Skeletal muscle cell (primary cell): ENCODE results near the gene PIP4K2C.
A peak's percentile ranks its signal among the peaks of the same experiment; 100 is the strongest.

Source experiments
- DNase-seq: peaks from one replicate; pipeline ENCODE4 v3.0.0-alpha.2; 2010; ENCODE audit warnings: low read depth
- H3K4me3 ChIP-seq: 2 replicates; pipeline ENCODE4 v1.5.1; 2011; ENCODE audit warnings: low read depth, mild to moderate bottlenecking, control low read depth, low read length, moderate library complexity

PIP4K2C gene

DNA sequence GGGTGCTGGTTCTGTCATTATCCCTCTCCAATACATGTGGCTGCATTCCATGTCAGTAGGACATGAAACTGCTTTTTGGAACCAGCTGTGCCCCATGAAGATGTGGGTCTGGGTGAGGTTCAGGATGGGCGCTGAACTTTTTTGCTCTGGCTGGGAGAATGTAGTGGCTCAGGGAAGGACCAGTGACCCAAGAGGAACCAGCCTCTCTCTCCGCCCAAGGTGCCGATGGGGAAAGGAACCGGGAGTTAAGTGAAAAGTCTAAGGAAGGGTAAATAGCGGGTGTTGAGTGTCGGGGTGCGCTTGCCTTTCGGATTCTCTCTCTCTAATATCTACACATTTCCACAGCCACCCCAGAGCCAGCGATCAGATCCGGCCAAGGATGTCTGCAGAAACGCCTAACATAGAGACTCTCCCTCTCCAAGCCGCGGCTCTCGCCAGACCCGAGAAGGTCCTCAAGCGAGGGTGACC is 28.0 kb downstream of the PIP4K2C start:
- H3K4me3 ChIP-seq: no peak overlapping the region

DNA sequence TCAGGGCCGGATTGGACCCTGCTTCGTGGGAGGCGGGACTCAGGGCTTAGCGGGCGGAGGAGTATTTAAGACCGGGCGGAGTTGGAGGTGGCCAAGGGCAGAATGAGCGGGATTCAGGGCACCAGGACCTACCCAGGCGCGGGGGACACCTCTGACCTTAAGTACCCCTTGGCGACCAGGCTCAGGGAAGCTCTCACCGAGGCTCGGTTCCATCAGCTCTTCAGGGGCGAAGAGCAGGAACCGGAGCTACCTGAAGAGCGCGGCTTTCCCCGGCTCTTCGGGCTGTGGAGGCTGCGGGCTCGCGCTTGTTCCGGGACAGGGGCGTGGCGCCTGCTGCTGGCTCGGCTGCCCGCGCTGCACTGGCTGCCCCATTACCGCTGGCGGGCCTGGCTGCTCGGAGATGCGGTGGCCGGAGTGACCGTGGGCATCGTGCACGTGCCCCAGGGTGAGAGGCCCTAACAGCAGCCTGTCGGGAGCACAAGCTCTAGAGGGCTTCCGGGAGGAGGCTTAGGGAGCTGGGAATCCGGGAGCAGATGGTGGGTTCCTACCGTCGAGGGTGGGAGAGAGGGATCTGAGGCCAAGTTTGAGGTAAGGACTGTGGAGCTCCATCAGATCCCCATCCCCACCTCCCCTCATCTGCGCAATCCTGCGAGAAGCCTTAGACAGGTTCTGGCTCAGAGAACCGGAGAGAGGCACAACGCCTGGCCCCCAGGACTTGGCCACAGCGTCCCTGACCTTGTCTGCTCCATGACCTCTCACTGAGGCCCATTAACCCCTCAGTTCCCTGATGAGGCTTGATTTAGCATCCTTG is 28.6 kb downstream of the PIP4K2C start:
- DNase-seq: no peak

More for the DNA sequence above, 28.0 kb downstream of the PIP4K2C start:
- no peak for DNase-seq

DNA sequence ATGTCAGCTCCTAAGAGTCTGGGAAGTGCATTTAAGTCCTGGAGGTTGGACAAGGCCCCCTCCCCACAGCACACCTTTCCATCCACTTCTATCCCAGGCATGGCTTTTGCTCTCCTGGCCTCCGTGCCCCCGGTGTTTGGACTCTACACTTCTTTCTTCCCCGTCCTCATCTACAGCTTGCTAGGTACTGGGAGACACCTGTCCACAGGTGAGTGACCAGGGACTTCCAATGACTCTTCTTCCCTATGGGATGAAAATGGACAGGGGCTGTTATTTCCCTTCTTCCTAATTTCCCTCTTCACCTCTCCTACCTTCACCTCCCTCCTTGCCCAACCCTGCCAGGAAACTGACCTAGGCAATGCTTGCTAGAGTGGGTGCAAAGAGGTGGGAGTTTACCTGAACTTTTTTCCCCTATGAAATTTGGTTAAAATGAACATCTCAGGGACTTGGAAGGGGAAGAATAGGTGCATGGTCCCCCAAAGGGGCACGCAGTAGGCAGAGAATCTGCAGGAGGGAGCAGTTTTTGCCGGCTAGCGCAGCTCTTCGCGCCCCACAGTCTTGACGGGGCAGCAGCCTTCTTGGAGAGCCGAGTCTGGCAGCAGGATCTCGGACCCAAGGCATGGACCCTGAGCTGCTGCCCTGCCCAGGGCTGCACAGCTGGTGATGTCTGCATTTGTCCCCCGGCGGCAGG is 29.4 kb downstream of the PIP4K2C start:
- H3K4me3 ChIP-seq: no peak overlapping the region

More for the DNA sequence above, 28.6 kb downstream of the PIP4K2C start:
- H3K4me3 ChIP-seq: no peak overlapping the region

DNA sequence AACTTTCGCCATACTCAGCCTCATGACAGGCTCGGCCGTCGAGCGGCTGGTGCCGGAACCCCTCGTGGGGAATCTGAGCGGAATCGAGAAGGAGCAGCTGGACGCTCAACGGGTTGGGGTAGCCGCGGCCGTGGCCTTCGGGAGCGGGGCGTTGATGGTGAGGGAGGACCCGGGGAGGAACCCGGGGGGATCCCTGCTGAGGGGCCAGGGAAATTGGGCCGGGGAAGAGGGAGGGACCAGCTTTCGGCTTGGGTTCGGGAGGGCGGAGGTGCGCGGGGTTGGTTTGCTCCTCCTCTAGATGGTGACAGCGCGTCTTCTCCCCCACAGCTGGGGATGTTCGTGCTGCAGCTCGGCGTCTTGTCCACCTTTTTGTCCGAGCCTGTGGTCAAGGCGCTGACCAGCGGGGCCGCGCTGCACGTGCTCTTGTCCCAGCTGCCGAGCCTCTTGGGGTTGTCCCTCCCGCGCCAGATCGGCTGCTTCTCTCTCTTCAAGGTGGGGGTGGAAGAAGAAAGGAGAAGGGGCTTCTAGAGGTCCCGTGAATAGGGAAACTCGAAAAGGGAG is 30.0 kb downstream of the PIP4K2C start:
- DNase-seq: no peak
- H3K4me3 ChIP-seq: peak overlapping the region; percentile 44

More for the DNA sequence above, 29.4 kb downstream of the PIP4K2C start:
- DNase-seq: no peak

DNA sequence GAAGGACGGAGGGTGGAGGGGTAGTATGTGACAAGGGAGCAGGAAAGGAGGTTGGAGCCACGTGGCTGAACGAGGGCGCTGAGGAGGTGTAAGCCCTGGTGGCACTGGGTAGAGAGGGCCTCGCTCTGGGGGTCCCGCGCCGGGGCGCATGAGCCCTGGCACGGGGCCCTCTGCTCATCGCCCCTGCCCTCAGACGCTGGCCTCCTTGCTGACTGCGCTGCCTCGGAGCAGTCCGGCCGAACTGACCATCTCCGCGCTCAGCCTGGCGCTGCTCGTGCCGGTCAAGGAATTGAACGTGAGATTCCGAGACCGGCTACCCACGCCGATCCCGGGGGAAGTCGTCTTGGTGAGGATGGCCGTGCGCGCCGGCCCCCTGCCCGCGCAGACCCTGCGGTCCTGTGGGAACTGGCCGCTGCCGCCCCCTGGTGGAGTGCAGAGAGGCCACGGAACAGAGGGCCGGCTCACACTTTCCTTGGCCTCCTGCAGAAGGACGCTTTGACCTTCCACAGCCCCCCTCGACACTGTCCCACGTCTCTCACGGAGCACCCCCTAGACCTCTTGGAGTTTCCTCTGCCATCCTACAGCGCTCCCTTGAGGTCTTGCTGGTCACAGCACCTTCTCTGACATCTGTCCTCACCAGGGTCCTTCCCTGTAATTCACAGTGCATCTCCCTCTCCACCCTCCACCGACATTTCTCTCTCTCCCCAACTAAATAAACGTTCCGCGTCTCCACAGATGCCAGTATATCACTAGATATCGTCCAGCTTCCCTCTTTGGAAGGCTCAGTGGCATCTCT is 30.7 kb downstream of the PIP4K2C start:
- no peak for DNase-seq
- peak overlapping the region; percentile 44 for H3K4me3 ChIP-seq

DNA sequence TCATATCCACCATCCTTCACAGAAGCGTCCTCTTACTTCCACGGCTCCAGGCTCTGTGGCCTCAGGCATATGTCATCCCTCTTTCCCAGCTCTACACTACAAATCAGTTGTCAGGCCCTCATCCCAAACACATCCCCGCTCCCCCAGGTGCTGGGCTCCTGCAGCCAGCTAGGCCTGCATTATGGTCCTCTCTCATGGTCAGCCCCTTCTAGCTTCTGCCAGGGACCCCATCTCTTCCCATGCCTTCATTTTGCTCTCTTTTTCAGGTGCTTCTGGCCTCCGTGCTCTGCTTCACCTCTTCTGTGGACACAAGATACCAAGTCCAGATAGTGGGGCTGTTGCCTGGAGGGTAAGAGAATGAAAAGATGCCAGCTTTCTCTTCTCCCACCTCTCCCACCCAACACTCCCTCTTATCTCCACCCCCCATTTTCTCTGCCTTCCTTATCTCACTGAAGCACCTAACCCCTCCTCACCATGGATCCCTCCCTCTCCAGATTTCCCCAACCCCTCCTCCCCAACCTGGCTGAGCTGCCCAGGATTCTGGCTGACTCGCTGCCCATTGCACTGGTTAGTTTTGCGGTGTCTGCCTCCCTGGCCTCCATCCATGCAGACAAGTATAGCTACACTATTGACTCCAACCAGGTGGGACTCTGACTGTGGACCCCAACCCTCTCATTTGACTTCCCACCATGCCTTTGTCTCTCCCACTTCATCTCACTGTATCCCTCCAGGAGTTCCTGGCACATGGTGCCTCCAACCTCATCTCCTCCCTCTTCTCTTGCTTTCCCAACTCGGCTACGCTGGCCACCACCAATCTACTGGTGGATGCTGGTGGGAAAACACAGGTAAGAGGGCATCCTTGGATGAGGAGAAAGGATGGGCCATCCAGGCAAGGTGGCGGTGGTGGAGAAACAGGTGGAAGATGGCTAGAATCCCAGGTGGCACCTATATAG is 31.6 kb downstream of the PIP4K2C start:
- DNase-seq: no peak
- no peak overlapping the region for H3K4me3 ChIP-seq

DNA sequence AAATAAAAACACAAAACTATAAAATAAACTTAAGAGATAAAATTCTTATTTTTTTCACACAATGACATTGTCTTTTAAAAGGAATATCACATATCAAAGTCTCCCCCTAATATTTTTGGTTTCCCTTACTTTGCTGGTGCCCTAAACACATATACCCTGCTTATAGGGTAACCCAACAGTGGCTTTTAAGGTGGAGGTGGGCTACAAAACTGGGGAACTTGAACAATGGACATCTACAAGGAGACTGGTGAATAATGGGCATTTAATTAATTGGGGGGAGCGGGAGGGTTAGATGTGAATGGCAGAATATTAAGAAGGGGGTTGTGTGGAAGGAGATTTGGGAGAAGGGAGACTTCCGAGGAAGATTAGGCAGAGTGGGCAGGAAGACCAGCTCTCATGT is 32.4 kb downstream of the PIP4K2C start:
- DNase-seq: no peak
- no peak overlapping the region for H3K4me3 ChIP-seq

DNA sequence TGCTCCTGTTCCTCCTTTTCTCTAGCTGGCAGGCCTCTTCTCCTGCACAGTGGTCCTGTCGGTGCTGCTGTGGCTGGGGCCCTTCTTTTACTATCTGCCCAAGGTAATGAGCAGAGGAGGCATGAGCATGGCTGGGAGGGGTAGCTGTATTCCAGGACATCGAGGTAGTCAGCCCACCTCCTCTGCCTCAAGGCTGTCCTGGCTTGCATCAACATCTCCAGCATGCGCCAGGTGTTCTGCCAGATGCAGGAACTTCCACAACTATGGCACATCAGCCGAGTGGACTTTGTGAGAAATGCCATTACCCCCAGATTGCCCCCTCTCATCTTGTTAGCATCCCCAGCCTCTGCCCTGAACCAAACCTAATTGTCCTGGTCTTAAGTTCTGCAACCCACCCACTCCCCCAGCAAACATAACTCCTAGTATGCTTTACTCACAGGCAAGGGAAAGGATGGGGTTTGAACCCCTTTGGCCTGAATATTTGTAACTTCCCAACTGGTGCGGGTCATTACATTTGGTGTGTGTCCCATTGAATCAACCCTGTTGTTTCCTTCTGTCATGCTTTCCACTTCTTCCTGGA is 32.9 kb downstream of the PIP4K2C start:
- no peak overlapping the region for H3K4me3 ChIP-seq
- DNase-seq: no peak

DNA sequence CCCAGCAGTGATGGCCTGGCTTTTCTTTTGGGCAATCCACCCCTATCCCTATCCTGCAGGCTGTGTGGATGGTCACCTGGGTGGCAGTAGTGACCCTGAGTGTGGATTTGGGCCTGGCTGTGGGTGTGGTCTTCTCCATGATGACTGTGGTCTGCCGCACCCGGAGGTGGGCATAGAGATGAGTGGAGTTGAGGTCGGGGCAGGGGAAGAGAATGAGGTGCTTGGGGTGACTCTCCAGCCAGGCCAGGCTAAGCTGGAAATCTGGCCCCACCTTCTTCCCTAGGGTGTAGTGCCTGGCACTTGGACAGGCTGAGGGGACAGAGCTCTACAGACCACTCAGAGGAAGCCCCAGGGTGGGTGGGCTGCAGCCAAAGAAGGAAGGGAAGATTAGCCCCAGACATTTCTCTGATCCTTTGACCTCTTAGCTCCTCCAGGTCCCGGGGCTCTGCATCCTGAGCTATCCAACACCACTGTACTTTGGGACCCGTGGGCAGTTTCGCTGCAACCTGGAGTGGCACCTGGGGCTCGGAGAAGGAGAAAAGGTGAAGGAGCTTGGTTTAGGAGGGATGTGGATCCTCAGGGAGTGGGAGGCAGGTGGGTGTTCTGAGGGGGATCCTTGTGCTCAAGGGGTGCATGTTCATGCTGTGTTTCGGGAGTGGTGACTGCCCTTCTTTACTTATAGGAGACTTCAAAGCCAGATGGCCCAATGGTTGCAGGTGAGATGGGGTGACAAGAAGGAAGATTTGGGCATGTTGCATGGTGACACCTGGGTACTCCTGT is 33.6 kb downstream of the PIP4K2C start:
- no peak overlapping the region for H3K4me3 ChIP-seq
- DNase-seq: no peak

DNA sequence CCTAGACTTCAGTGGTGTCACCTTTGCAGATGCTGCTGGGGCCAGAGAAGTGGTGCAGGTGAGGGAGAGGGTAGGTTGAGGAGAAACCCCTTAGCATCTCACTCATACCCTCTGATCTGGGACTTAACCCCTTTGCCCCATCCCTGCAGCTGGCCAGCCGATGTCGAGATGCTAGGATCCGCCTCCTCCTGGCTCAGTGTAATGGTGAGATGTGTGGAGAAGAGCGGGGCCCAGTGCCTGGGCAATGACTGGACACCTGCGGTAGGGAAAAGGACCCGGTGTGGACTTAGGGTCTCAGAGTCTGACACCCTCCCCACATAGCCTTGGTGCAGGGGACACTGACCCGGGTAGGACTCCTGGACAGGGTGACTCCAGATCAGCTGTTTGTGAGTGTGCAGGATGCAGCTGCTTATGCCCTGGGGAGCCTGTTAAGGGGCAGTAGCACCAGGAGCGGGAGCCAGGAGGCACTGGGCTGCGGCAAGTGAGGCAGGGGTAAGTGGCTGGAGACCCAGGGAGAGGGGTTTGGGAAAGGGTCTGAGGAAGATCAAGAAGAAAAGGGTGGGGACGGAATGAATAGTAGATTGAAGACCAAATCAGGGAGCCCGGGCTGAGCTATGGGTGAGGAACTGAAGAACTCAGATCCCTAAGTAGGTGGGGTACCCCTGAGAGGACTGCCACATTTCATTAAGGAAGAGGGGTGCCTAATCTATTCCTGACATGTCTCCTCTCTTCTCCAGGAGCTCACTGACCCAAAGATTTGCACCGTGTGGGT is 34.5 kb downstream of the PIP4K2C start:
- no peak for DNase-seq
- H3K4me3 ChIP-seq: no peak overlapping the region

DNA sequence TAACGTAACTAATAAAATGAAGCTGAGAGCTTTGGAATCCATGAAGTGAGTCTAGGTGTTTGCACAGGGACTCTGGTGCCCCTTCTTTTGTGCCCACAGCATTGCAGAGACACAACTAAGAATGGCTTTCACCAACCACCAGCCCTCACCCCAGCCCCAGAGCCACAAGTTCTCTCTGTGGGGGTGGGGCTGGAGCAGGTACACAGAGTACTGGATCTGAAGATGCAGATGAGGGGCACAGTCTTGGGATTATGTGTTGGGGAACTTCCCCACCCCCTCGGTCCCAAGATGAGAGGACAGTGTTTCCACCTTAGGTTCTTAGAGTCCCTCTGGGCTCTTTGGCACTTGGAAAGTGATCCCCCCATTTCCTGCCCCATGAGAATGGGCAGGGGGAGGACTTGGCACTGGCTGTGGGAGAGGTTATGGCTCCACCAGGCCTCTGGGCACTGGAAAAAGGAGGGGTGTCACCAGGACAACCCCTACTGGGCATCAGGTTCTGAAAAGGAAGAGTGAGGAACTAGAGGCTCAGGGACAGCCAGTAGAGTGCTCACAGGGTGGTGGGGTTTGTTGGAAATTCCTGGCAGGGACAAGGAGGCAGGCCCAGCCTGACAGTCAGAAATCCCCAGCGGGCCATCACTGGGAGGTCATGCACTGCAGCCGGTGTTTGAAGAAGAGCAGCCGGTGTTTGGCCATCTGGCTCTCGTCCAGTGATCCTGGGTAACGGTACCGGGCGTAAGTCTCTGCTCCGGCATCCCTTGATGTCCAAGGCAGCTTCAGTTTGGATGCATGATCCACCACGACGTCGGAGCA is 35.3 kb downstream of the PIP4K2C start:
- DNase-seq: no peak
- no peak overlapping the region for H3K4me3 ChIP-seq

DNA sequence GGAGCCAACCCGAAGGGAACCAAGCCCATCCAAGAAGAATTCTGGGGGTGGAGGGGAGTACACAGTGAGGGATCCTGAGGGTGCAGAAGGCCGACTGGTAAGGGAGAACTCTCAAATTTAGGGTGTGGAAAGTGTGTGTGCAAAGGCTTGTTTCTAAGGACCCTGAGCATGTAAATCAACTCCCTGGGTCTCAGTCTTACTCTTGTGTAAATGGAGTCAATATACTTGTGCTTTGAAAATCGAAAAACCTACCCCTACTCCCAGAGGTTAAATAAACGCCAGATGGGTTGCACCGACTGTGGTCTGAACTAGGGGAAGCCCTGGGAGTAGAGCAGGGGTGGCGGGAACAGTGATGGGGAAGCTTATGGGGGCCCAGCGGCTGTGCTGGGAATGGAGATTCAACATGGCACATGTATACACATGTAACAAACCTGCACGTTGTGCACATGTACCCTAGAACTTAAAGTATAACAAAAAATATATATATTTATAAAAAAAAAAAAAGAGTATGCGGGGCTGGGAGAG is 36.0 kb downstream of the PIP4K2C start:
- H3K4me3 ChIP-seq: no peak overlapping the region
- no peak for DNase-seq

DNA sequence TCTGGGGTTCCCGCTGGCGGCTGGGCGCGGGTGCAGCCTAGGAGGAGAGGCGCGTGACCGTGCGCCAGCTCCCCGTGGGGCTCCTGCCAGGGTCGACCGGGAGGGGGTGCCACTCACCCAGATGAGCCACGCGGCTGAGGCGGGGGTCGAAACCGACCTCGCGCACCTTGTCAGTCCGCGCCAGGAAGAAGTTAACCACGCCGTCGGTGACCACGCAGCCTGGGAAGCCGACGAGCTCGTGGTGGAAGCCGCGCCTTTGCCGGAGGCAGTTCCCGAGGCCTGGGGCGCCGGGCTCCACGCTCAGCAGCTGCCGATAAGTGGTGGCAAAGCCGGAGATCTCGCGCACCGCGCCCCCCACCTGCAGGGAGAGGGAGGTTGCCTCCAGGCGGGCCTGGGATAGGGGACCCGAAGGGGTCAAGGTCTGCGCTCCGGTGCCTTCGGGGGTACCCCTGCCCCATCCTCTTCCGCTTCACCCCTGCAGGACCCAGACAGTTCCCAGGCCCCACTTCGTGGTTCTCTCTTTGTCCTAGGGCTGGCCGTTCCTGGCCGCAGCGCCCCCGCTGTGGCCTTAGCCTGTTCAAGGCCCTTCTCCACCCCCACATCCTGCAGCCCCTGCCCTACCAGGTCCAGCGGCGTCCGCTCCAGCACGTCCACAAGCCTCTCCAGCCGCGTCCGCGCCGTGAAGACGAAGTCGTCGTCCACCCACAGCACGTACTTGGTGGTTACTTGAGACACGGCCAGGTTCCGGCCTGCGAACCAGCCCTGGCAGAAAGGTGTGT is 36.7 kb downstream of the PIP4K2C start:
- H3K4me3 ChIP-seq: no peak overlapping the region
- no peak for DNase-seq

DNA sequence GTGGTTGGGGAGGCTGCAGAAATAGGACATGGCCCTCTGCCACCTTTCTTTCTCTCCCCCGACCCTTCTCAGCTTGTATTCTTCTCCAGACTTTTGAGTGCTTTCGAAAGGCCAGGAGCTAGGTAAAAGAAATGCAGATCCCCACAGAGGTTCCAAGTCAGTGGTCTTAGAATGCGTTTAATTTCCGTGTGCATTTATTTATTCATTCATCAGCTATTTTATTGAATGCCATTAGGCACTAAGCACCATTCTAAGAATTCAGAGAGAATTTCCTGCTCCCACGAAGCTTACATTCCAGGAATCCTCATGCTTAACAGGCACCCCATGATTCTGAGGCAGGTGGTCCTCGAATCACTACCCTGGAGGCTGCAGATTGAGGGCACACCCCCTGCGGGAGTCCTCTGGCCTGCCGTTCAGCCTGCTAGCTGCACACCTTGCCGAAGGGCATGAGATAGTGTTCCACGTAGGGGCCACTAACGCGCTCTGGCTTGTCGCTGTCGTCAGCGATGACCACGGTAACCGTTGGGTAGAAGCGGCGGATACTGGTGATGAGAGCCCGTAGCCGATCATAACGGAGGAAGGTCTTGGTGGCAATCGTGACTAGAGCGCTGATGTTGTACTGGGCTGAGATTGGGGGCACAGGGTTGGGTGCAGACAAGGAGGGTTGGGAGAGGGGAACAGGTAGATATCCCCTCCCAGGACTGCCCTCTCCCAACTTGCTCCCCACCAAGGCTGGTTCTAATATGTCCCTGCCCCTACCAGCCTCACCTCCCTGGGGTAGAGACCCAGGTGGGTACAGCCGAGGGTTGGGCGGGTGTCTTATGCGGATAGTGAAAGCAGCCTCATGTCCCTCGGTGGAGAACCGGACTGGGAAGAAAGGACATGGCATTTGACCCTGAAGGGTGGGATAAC is 37.5 kb downstream of the PIP4K2C start:
- H3K4me3 ChIP-seq: no peak overlapping the region
- no peak for DNase-seq
